Measurements from ENCODE around the gene GPAM. TPM values are rescaled to one million over a fixed set of nuclear protein-coding genes. Genes with fewer than 3 reads are reported as not detected.

Gene GPAM
- total and polyA plus RNA-seq, 9 of the 15 experiments (the other 6 are each of a cell fraction or from before 2014, with no cell fraction given) = 3.5 to 7.5 (median 5.5) TPM

DNA sequence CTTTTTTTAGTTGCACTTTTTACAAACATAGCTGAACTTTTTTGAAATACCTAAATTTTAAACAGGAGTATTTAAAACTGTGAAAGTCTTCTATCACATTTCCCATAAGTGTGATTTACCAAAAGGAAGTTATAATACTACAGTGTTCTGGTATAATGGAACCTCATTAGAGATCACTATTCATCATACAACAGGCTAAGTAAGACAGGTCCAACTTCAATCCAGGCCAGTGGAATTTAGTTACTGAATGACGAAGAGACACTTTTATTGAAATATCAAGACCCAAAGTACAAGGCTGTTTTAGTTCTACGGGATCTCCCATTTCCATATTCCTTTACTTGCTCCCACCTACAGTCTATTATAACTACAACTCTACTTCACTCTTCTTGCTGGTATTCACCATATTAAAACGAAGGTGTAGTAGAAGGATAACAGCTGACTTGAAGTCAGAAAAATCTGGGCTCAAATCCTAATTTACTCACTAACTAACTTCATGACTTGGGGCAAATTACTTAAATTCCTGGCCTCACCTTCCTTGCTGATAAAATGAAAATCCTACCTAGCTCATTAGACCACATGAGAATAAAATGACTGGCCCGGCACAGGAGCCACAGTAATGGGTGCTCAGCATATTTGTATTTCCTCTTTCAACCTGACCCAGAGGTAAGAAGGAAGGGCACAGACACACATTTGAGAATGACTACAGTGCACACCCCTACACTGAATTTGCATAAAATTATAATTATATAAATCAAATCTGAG is 21.6 kb downstream of the GPAM start:
- no peak for ATAC-seq
- intact Hi-C loops (cut with micrococcal nuclease) (no loop called here), in situ Hi-C loops (cut with MboI) (no loop called here)
- no TSS peak for BruUV-seq (replicated peaks)
- Histone ChIP-seq H4K20me1 (replicated peaks; ENCODE audit: control insufficient read depth, insufficient read depth, low read length) (no peaks in the 10 kb centered on the region), H3K79me2 (ENCODE audit: control insufficient read depth, insufficient read depth, low read length) (no peaks in the 10 kb centered on the region), H2AFZ (ENCODE audit: low read depth, low read length) (no peak overlapping the region), H3K9me1 (ENCODE audit: control insufficient read depth, insufficient read depth, low read length) (no peaks in the 10 kb centered on the region), H3K9me3 (replicated peaks; ENCODE audit: control insufficient read depth, insufficient read depth, low read depth, low read length) (no peaks in the 10 kb centered on the region), H3K27me3 (ENCODE audit: control insufficient read depth in 2 of 2, insufficient read depth in 2 of 2, low read length in 2 of 2) (no peaks in the 10 kb centered on the region), H3K27ac (ENCODE audit: extremely low read depth, low read depth, low read length) (no peak overlapping the region), H3K4me3 (no peak overlapping the region), H3K4me1 (replicated peaks in 1 of 2; ENCODE audit: control insufficient read depth in 2 of 2, insufficient read depth in 2 of 2, low read length in 2 of 2) (no peaks in the 10 kb centered on the region), H3K36me3 (ENCODE audit: control insufficient read depth, insufficient read depth, low read length) (peaks cover 51% of the 10 kb centered on the region; the same call in 2 of the 3 replicates), H3K9ac (ENCODE audit: insufficient read depth in 1 of 2, low read depth in 2 of 2, low read length in 2 of 2) (no peak overlapping the region), H3K4me2 (ENCODE audit: insufficient read depth, low read length) (no peak overlapping the region)
- FAIRE-seq = no peak
- no peak for DNase-seq (ENCODE audit: extremely low read depth in 1 of 4, low spot score in 3 of 4)
- TF ChIP-seq BRCA1 (IDR thresholded peaks at IDR 0.05) = no peak
- no peak for TF ChIP-seq BRCA1 (CRISPR knock-in tag; IDR thresholded peaks at IDR 0.05)
- TF ChIP-seq ZFP1 (CRISPR knock-in tag; IDR thresholded peaks at IDR 0.05) = no peak
- TF ChIP-seq, protein P1, sequence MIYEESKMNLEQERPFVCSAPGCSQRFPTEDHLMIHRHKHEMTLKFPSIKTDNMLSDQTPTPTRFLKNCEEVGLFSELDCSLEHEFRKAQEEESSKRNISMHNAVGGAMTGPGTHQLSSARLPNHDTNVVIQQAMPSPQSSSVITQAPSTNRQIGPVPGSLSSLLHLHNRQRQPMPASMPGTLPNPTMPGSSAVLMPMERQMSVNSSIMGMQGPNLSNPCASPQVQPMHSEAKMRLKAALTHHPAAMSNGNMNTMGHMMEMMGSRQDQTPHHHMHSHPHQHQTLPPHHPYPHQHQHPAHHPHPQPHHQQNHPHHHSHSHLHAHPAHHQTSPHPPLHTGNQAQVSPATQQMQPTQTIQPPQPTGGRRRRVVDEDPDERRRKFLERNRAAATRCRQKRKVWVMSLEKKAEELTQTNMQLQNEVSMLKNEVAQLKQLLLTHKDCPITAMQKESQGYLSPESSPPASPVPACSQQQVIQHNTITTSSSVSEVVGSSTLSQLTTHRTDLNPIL (CRISPR knock-in tag; IDR thresholded peaks at IDR 0.05) = no peak
- TF ChIP-seq FOXJ2 (tag; IDR thresholded peaks at IDR 0.05) = no peak
- no peak for TF ChIP-seq ZNF79 (CRISPR knock-in tag; IDR thresholded peaks at IDR 0.05; ENCODE audit: low read depth)
- no peak for TF ChIP-seq PHTF2 (CRISPR knock-in tag; IDR thresholded peaks at IDR 0.05)
- no peak for TF ChIP-seq CSDE1 (IDR thresholded peaks at IDR 0.05)
- TF ChIP-seq, protein P2, sequence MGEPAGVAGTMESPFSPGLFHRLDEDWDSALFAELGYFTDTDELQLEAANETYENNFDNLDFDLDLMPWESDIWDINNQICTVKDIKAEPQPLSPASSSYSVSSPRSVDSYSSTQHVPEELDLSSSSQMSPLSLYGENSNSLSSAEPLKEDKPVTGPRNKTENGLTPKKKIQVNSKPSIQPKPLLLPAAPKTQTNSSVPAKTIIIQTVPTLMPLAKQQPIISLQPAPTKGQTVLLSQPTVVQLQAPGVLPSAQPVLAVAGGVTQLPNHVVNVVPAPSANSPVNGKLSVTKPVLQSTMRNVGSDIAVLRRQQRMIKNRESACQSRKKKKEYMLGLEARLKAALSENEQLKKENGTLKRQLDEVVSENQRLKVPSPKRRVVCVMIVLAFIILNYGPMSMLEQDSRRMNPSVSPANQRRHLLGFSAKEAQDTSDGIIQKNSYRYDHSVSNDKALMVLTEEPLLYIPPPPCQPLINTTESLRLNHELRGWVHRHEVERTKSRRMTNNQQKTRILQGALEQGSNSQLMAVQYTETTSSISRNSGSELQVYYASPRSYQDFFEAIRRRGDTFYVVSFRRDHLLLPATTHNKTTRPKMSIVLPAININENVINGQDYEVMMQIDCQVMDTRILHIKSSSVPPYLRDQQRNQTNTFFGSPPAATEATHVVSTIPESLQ (CRISPR knock-in tag; IDR thresholded peaks at IDR 0.05) = no peak
- TF ChIP-seq GABPA (tag; conservative IDR thresholded peaks at IDR 0.05; ENCODE audit: low read depth) = no peak
- TF ChIP-seq RFX5 (IDR thresholded peaks at IDR 0.05; ENCODE audit: low read depth, low read length) = no peak
- TF ChIP-seq TAF7 (tag; IDR thresholded peaks at IDR 0.05) = no peak
- WGBS (ENCODE audit: insufficient coverage, low coverage, missing lambda C conversion rate) = 58% methylated on average over 4 of the region's 4 CpGs
- POLR2A ChIA-PET = interaction anchor here (0.6 kb wide), 1 partner anchor 109 kb away, joined by 3 read pairs; no protein-coding TSS in a partner anchor
- CTCF ChIA-PET (ENCODE audit: low intra/inter-chr PET ratio) = no interaction called here

Data from K562 (cell line).